Effector memory CD4-positive, alpha-beta T cell (primary cell): ENCODE results near the gene PPM1N.

ENCODE experiments used
- DNase-seq, 3 donors: peaks; one replicate each; pipeline ENCODE4 v3.0.0-alpha.2; 2020
- H3K27ac ChIP-seq: 2 replicates; pipeline ENCODE4 v1.7.0; 2013; ENCODE audit warnings: mild to moderate bottlenecking, low read length, moderate library complexity; ENCODE audit not compliant: insufficient read depth, poor library complexity, severe bottlenecking
- H3K27me3 ChIP-seq: replicated peaks from 2 replicates; pipeline ENCODE4 v1.7.0; 2013; ENCODE audit warnings: mild to moderate bottlenecking, low read length; ENCODE audit not compliant: insufficient read depth, control insufficient read depth, poor library complexity, severe bottlenecking
- H3K36me3 ChIP-seq: 2 replicates; pipeline ENCODE4 v1.7.0; 2013; ENCODE audit warnings: mild to moderate bottlenecking, low read length, moderate library complexity; ENCODE audit not compliant: control insufficient read depth, insufficient read depth
- H3K4me1 ChIP-seq: 2 replicates; pipeline ENCODE4 v1.7.0; 2013; ENCODE audit warnings: low read length, mild to moderate bottlenecking; ENCODE audit not compliant: control insufficient read depth, insufficient read depth, poor library complexity, severe bottlenecking
- H3K4me3 ChIP-seq: 2 replicates; pipeline ENCODE4 v1.7.0; 2013; ENCODE audit warnings: low read length, low read depth, mild to moderate bottlenecking; ENCODE audit not compliant: insufficient read depth, poor library complexity, severe bottlenecking
- H3K9me3 ChIP-seq: 2 replicates; pipeline ENCODE4 v1.7.0; 2013; ENCODE audit warnings: mild to moderate bottlenecking, low read length, moderate library complexity; ENCODE audit not compliant: control insufficient read depth

Gene PPM1N

DNA sequence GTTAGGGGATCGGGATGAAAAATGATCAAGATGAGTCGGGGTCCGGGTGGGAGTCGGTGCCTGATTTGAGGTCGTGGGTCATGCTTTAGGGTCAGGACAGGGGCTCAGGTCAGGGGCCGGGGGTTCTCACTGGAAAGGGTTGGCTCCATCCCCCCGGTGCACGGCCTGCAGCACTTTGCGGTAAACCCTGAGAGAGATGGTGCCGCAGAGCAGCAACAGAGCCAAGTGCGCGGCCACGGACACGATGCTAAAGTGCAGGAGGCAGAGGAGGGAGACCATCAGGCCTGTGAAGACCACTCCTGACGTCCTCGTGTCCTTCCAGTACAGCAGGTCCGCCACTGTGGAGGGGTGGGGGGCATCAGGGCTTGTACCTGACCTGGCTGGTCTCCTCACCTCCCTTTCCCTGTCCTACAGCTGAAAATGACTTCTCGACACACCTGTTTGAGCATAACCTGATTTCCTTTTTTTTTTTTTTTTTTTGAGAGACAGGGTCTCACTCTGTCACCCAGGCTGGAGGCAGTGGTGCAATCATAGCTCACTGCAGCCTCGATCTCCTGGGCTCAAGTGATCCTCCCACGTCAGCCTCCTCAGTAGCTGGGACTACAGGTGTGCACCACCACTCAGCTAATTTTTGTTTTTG lies 8.9 kb upstream of the PPM1N start:
- Histone ChIP-seq H3K9me3 (no peaks in the 10 kb centered on the region), H3K36me3 (no peaks in the 10 kb centered on the region), H3K27ac (no peak overlapping the region), H3K4me3 (no peak overlapping the region), H3K4me1 (peaks cover 14% of the 10 kb centered on the region), H3K27me3 (peaks cover 10% of the 10 kb centered on the region)
- DNase-seq = no peak

DNA sequence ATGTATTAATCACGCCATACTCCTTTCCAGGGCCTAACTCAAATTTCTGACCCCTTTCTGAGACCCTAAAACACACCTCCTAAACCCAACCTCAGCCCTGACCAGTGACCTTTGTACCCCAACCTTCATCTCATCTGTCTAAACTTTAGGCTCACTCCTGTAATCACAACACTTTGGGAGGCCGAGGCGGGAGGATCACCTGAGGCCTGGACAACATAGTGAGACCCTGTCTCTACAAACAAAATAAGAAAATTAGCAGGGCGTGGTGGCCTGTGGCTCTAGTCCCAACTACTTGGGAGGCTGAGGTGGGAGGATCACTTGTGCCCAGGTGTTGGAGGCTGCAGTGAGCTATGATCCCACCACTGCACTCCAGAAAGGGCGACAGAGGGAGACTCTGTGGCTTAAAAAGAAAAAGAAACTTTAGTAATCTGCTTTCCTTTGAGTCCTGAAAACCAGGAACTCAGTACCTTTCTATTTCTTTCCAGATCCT lies 6.1 kb upstream of the PPM1N start:
- Histone ChIP-seq H3K4me1 (peaks cover 21% of the 10 kb centered on the region), H3K36me3 (no peaks in the 10 kb centered on the region), H3K9me3 (no peaks in the 10 kb centered on the region), H3K27ac (no peak overlapping the region), H3K4me3 (no peak overlapping the region), H3K27me3 (peaks cover 10% of the 10 kb centered on the region)
- DNase-seq = no peak

DNA sequence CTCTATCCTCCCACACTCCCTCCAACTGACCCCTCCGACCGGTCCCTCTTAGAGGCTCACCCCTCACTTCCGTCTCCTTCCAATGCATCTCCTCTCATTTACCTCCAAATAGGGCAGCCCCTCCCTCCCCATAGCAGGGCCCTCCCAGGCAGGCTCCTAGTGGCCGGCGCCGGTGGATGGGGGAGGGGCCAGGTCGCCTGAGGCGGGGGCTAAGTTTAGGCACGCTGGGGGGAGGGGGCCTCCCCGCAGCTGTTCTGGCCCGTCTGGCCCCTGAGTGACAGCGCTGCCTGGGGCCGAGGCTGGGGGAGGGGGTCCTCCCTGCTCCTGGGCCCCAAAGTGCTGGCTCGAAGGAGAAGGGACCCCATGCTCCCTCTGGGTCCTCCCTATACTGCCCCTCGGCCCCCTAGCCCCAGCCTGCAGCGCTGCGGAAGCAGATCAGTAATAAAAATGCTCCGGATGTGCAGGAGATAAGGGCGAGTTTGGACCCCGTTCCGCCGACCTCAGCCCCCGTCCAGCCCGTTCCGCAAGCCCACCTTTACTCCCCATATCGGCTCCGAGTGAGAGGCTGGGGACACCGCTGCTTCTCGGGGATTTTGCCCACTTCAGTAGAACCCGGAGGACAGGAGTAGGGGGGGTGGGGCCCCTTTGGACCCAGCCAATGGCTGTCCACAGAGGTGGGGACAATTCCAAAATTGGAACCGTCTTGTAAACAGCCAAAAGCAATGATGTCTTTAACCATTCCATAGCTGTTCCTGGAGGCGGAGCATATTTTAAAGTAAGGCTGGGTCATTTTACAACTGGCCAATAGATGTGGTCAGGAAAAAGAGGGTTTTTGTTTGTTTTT lies 5.4 kb upstream of the PPM1N start:
- H3K27ac ChIP-seq = no peak overlapping the region

DNA sequence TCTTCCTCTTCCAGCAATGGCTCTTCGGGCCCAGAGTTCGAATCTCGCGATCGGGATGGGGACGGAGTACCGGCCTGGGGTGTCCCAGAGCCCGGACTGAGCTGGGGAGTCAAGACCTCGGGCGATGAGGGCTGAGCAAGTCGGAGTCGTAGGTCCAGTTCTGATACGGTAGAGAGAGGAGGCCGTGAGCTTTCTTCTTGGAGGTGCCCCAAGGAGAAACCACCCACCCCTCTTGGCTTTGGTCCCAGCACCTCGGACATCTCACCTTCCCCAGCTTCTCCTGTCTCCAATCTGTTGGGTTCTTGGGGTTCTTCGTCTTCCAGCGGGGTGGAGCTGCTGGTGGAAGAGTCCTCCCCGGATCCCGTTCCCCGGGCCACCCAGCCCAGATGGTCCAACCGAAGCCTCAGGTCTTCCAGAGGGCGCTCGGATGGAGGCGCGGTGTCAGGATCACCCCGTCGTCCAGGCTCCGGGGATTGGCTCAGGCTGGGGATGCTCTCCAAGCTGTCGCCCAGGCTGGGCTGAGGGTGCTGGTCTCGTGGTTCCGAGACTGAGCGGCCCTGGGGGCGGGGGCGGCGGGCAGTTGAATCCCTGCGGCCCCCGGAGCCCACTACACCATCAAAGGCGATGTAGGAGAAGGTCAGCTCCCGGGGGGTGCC lies 3.9 kb upstream of the PPM1N start:
- H3K4me1 ChIP-seq = peaks cover 39% of the 10 kb centered on the region
- no peak overlapping the region for H3K4me3 ChIP-seq
- peaks cover 10% of the 10 kb centered on the region for H3K27me3 ChIP-seq
- H3K27ac ChIP-seq = no peak overlapping the region
- no peaks in the 10 kb centered on the region for H3K36me3 ChIP-seq
- H3K9me3 ChIP-seq = no peaks in the 10 kb centered on the region
- DNase-seq = no peak

More for the DNA sequence above, 5.4 kb upstream of the PPM1N start:
- Histone ChIP-seq H3K9me3 (no peaks in the 10 kb centered on the region), H3K4me3 (no peak overlapping the region), H3K27me3 (peaks cover 10% of the 10 kb centered on the region), H3K4me1 (peaks cover 24% of the 10 kb centered on the region), H3K36me3 (no peaks in the 10 kb centered on the region)
- no peak for DNase-seq

DNA sequence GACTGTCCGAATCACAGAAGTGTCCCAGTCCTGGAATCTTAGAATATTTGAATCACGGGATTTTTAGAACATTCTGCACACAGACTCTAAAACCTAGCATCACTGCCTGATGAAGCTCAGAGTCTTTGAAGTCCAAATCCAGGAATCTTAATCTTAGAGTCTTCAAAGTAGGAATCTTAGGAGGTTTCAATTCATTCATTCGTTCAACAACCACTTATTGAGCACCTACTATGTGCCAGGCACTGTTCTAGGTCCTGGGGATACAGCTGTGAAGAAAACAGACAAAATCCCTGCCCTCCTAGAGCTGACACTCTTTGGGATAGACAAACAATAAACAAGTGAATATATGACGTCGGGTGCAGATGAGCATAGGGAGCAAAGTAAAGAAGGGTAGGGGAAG lies 3.1 kb upstream of the PPM1N start:
- H3K36me3 ChIP-seq = no peaks in the 10 kb centered on the region
- DNase-seq = no peak
- H3K27ac ChIP-seq = no peak overlapping the region
- H3K4me1 ChIP-seq = peaks cover 41% of the 10 kb centered on the region
- no peaks in the 10 kb centered on the region for H3K9me3 ChIP-seq
- no peak overlapping the region for H3K4me3 ChIP-seq
- H3K27me3 ChIP-seq = peaks cover 10% of the 10 kb centered on the region

DNA sequence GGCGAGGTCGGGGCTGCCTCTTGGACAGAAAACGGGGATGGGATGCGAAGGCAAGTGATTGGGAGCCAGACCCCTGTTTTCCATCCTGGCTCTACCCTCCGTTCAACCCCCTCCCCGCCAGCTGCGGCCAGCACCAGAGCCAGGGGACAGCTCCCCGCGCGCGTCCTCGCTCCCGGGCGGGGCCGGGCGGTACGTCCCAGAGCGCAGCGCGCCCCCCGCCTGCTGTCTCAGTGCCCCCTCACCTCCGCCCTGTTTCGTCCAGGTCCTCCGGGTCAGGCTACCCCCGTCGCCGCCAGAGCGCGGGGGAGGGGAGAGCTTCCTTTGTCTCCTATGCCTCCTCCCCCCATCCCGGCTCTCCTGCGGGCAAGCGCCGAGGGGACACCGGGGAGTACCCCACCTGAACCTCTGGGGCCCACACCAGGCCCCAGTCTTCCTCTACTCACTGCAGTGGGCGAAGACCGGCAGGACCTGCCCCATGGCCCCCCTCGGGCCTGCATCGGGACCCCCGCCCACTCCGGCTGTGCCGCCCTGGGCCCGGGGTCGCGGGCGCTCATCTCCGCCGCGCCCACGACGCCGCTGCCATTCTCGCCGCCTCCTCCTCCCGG lies 1.8 kb upstream of the PPM1N start:
- Histone ChIP-seq H3K4me1 (peaks cover 41% of the 10 kb centered on the region), H3K27me3 (peaks cover 10% of the 10 kb centered on the region), H3K9me3 (no peaks in the 10 kb centered on the region), H3K27ac (no peak overlapping the region), H3K36me3 (no peaks in the 10 kb centered on the region), H3K4me3 (peak overlapping the region; percentile 71)
- DNase-seq = no peak

DNA sequence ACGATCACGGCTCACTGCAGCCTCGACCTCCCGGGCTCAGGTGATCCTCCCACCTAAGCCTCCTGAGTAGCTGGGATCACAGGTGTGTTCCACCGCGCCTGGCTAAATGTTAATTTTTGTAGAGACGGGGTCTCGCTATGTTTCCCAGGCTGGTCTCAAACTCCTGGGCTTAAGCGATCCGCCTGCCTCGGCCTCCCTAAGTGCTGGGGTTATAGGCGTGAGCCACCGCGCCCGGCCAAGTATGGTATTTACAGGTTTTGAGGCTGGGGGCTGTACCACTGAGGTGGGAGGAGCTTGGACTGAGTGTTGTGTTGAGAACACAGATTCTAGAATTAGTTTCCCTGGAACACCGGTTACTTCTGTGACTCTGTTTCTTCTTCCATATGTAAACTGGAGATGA lies 452 bp upstream of the PPM1N start:
- H3K36me3 ChIP-seq = no peaks in the 10 kb centered on the region
- H3K4me1 ChIP-seq = peaks cover 38% of the 10 kb centered on the region
- H3K27me3 ChIP-seq = peaks cover 5% of the 10 kb centered on the region
- no peak for DNase-seq
- no peaks in the 10 kb centered on the region for H3K9me3 ChIP-seq
- H3K27ac ChIP-seq = no peak overlapping the region
- no peak overlapping the region for H3K4me3 ChIP-seq

DNA sequence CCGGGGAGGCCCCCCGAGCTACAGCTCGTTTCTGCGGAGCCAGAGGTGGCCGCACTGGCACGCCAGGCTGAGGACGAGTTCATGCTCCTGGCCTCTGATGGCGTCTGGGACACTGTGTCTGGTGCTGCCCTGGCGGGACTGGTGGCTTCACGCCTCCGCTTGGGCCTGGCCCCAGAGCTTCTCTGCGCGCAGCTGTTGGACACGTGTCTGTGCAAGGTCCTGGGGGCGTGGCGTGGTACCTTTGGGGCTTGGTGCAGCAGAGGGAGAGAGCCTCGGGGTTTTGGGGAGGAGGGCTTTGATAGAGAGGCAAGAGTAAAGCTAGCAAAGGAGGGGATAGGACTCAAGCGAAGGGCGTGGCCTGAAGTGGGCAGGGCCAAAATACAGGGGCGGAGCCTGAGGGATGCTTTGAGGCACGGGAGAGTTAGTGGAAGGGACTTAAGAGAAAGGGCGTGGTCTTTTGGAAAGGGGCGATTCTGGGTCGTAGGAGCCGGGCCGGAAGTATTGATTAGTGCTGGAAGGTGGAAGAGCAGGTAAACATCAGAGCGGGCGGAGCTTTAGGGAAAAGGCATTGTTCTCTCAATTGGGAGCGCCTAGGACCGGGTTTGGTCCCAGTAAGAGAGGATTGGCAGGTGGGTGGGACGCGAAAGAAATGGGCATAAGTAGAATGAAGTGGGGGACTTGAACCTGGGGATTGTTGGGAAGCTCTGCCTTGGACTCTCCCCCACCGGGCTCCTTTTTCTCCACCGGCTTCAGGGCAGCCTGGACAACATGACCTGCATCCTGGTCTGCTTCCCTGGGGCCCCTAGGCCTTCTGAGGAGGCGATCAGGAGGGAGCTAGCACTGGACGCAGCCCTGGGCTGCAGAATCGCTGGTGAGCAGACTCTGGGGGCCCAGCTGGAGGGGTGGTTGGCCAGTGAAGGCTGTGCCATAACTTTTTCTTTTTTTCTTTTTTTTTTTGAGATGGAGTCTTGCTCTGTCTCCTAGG lies 1.2 kb downstream of the PPM1N start:
- Histone ChIP-seq H3K4me3 (peak overlapping the region; percentile 47), H3K27me3 (no peaks in the 10 kb centered on the region), H3K36me3 (no peaks in the 10 kb centered on the region), H3K27ac (no peak overlapping the region), H3K9me3 (no peaks in the 10 kb centered on the region), H3K4me1 (peaks cover 31% of the 10 kb centered on the region)
- peak in 2 of 3 donors; percentile 47 to 54 for DNase-seq
